Omental fat pad (tissue), 4 donors: ENCODE data around the gene PLXNB2. TPM values are rescaled to one million over a fixed set of nuclear protein-coding genes. Genes with fewer than 3 reads are reported as not detected.

ENCODE experiments used
- ATAC-seq: fragments of 150-250 bp; one replicate; pipeline ENCODE4 v1.9.1; 2016; ENCODE audit warnings: mild to moderate bottlenecking, moderate library complexity; ENCODE audit not compliant: low FRiP score
- DNase-seq: peaks from one replicate; pipeline ENCODE4 v3.0.0-alpha.2; 2019; ENCODE audit warnings: low spot score
- CTCF ChIP-seq, 3 donors: fragments of 450-650 bp; IDR thresholded peaks; one replicate each; pipeline ENCODE4 v1.5.1; 2016 to 2017; ENCODE audit warnings: antibody characterized with exemption in 3 of 3, mild to moderate bottlenecking in 3 of 3, moderate library complexity in 2 of 3
- total RNA-seq, 4 donors: library from RNA; depleted of rRNA; stranded (reverse); fragments of >200 nt; gene quantifications; one replicate each; pipeline ENCODE4 v1.1.0, GENCODE V29; 2016

The PLXNB2 gene
- total RNA-seq, 4 donors from 2014 or later, result 91.4 to 130 (median 115) TPM

DNA sequence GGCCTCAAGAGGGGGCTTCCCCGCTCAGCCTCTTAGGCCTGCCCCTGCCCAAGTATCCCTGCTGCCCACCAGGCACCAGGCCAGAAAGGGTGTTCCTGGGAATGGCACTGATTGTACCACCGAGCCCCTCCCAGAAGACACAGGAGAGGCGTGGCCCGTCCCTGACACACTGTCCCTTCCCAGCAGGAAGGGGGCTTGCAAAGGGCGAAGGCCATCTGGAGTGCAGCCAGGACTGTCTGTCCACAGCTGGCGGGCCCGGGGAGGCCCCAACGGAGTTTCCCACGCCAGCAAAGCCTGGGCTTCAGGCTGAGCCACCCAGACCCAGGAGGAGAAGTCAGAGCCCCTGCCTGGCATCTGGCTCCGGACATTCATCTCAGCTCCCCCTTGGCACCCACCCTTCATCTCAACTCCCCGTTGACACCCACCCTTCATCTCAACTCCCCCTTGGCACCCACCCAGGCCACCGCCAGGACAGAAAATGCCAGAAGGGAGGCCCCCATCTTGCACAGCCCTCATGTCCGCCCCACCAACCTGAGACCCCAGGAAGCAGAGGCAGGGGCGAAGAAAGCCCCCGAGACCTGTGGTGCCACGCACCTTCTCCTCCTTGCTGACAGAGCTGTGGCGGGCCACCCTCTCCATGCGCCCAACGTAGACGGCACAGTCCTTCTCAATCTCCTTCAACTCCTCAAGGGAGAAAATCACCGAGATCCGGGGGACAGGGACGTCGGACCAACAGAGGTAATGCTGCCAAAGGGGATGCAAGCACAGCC, 82.1 kb downstream of the PLXNB2 start:
- no peak for TF ChIP-seq CTCF (IDR thresholded peaks at IDR 0.05)
- DNase-seq, result no peak
- no peak for ATAC-seq

Other genes with a start within 250 kb of the PLXNB2 start
- not detected for gene TTLL8, start 249.3 kb downstream of the PLXNB2 start, total RNA-seq
- gene MLC1, start 222.2 kb downstream of the PLXNB2 start, total RNA-seq, result under 1 TPM in 1 of 4 donors, not detected in 3; 0.44 TPM
- gene MOV10L1, start 217.6 kb downstream of the PLXNB2 start, total RNA-seq, result 1 to 10 TPM in 2 of 4 donors, under 1 TPM in 2; 0.36 to 2.5 (median 0.97) TPM
- 1 to 10 TPM; 1.3 to 1.8 (median 1.6) TPM for gene PANX2, start 136.9 kb downstream of the PLXNB2 start, total RNA-seq
- gene TRABD, start 121.7 kb downstream of the PLXNB2 start, total RNA-seq, result 10 to 100 TPM; 18.3 to 43.1 (median 28.4) TPM
- 10 to 100 TPM; 21.2 to 38.3 (median 31.9) TPM for gene SELENOO, start 106.6 kb downstream of the PLXNB2 start, total RNA-seq
- 10 to 100 TPM; 32.7 to 52.2 (median 33.5) TPM for gene TUBGCP6, start 62.6 kb downstream of the PLXNB2 start, total RNA-seq
- 10 to 100 TPM; 18.4 to 53.8 (median 23.6) TPM for gene HDAC10, start 56.4 kb downstream of the PLXNB2 start, total RNA-seq
- 10 to 100 TPM in 3 of 4 donors, 1 to 10 TPM in 1; 7.9 to 31.1 (median 17.8) TPM for gene MAPK12, start 46.0 kb downstream of the PLXNB2 start, total RNA-seq
- gene MAPK11, start 37.3 kb downstream of the PLXNB2 start, total RNA-seq, result 10 to 100 TPM; 12.1 to 38.9 (median 20.4) TPM
- gene DENND6B, start 19.4 kb upstream of the PLXNB2 start, total RNA-seq, result 1 to 10 TPM; 2.2 to 3.1 (median 2.7) TPM
- 10 to 100 TPM; 35.6 to 64.6 (median 41.7) TPM for gene PPP6R2, start 35.7 kb upstream of the PLXNB2 start, total RNA-seq
- 10 to 100 TPM; 37.5 to 66.8 (median 43.8) TPM for gene SBF1, start 167.4 kb upstream of the PLXNB2 start, total RNA-seq
- under 1 TPM in 1 of 4 donors, not detected in 3; 0.12 TPM for gene ADM2, start 173.9 kb upstream of the PLXNB2 start, total RNA-seq
- not detected for gene MIOX, start 179.2 kb upstream of the PLXNB2 start, total RNA-seq
- 10 to 100 TPM; 50.8 to 54.9 (median 51.7) TPM for gene LMF2, start 200.1 kb upstream of the PLXNB2 start, total RNA-seq
- gene NCAPH2, start 200.6 kb upstream of the PLXNB2 start, total RNA-seq, result 10 to 100 TPM; 27.7 to 48.2 (median 29.5) TPM
- gene SCO2, start 218.0 kb upstream of the PLXNB2 start, total RNA-seq, result 10 to 100 TPM in 2 of 4 donors, 1 to 10 TPM in 2; 2.8 to 15.0 (median 9.2) TPM
- 100 to 1,000 TPM in 3 of 4 donors, 10 to 100 TPM in 1; 47.9 to 212 (median 144) TPM for gene TYMP, start 222.4 kb upstream of the PLXNB2 start, total RNA-seq
- under 1 TPM in 1 of 4 donors, not detected in 3; 0.48 TPM for gene KLHDC7B, start 238.3 kb upstream of the PLXNB2 start, total RNA-seq